Smooth muscle cell (in vitro differentiated cells): ENCODE measurements around the gene FARS2. TPM values are rescaled to one million over a fixed set of nuclear protein-coding genes. Genes with fewer than 3 reads are reported as not detected.

Experiments
- DNase-seq: peaks from one replicate; lab custom pipeline; 2025; ENCODE audit not compliant: unreplicated experiment; lab: John Stamatoyannopoulos, UW
- H2AFZ ChIP-seq: fragments of 200-600 bp; sonication (generic); 2 replicates; pipeline ENCODE4 v1.6.0; 2016; ENCODE audit warnings: antibody characterized with exemption, low read depth, mild to moderate bottlenecking
- H3F3A ChIP-seq: fragments of 200-600 bp; sonication (generic); 2 replicates; pipeline ENCODE4 v1.6.0; 2017; ENCODE audit warnings: antibody characterized with exemption, low read depth
- H3K27ac ChIP-seq: fragments of 200-600 bp; sonication (generic); 2 replicates; pipeline ENCODE4 v1.5.1; 2016; ENCODE audit warnings: low read depth, mild to moderate bottlenecking
- H3K27me3 ChIP-seq: fragments of 200-600 bp; sonication (generic); 2 replicates; pipeline ENCODE4 v1.6.1; 2016; ENCODE audit warnings: low read depth, mild to moderate bottlenecking
- H3K36me3 ChIP-seq: fragments of 200-600 bp; sonication (generic); 2 replicates; pipeline ENCODE4 v1.5.1; 2016; ENCODE audit warnings: low read depth
- H3K4me1 ChIP-seq: fragments of 200-600 bp; sonication (generic); 2 replicates; pipeline ENCODE4 v1.5.1; 2016; ENCODE audit warnings: low read depth
- H3K4me2 ChIP-seq: fragments of 200-600 bp; sonication (generic); 2 replicates; pipeline ENCODE4 v1.6.0; 2016; ENCODE audit warnings: mild to moderate bottlenecking
- H3K4me3 ChIP-seq: fragments of 200-600 bp; sonication (generic); 2 replicates; pipeline ENCODE4 v1.5.1; 2016; ENCODE audit warnings: mild to moderate bottlenecking
- H3K79me2 ChIP-seq: fragments of 200-600 bp; sonication (generic); 2 replicates; pipeline ENCODE4 v1.6.0; 2016; ENCODE audit warnings: low read depth, mild to moderate bottlenecking
- H3K9ac ChIP-seq: fragments of 200-600 bp; sonication (generic); 2 replicates; pipeline ENCODE4 v1.6.0; 2016; ENCODE audit warnings: low read depth
- H3K9me3 ChIP-seq: fragments of 200-600 bp; sonication (generic); replicated peaks from 2 replicates; pipeline ENCODE4 v1.5.1; 2016; ENCODE audit warnings: low read depth
- H4K20me1 ChIP-seq: fragments of 200-600 bp; sonication (generic); 2 replicates; pipeline ENCODE4 v1.6.0; 2016; ENCODE audit warnings: low read depth
- CTCF ChIP-seq: fragments of 200-600 bp; sonication (generic); IDR thresholded peaks from 2 replicates; pipeline ENCODE4 v1.5.1; 2017; ENCODE audit warnings: borderline replicate concordance, mild to moderate bottlenecking, antibody characterized with exemption; ENCODE audit not compliant: insufficient read depth, poor library complexity, severe bottlenecking
- WGBS: methylation state at CpG from one replicate; pipeline ENCODE4 v1.1.7; 2016; ENCODE audit warnings: low lambda C conversion rate; 5-methylcytosine and 5-hydroxymethylcytosine counted together
- polyA plus RNA-seq: library from polyadenylated mRNA; unstranded; fragments of >200 nt; fragmentation: Nextera tagmentation; extraction: Ambion mirVana; gene quantifications from 2 replicates; pipeline ENCODE4 v1.2.1, GENCODE V29; 2016
- total RNA-seq: library from RNA; depleted of rRNA; stranded (reverse); fragments of >200 nt; gene quantifications from 2 replicates; pipeline ENCODE4 v1.2.3, GENCODE V29; 2014

Gene FARS2
- total and polyA plus RNA-seq, 2 experiments from 2014 or later, result 9.6 to 13.2 TPM

GRCh38 chr6:5590187-5590586 is 328.9 kb downstream of the FARS2 start:
- H3K36me3 ChIP-seq, result no peaks in the 10 kb centered on the region
- H4K20me1 ChIP-seq, result no peaks in the 10 kb centered on the region
- no peak overlapping the region for H3K4me2 ChIP-seq
- H3K79me2 ChIP-seq, result no peaks in the 10 kb centered on the region
- no peaks in the 10 kb centered on the region for H3K4me1 ChIP-seq
- H3K9me3 ChIP-seq, result no peaks in the 10 kb centered on the region
- no peak overlapping the region for H3K9ac ChIP-seq
- H3K4me3 ChIP-seq, result no peak overlapping the region
- WGBS, result 93% methylated on average over 5 of the region's 5 CpGs
- DNase-seq, result no peak
- no peak overlapping the region for H3K27ac ChIP-seq
- no peak overlapping the region for H2AFZ ChIP-seq
- no peak for TF ChIP-seq CTCF
- no peaks in the 10 kb centered on the region for H3K27me3 ChIP-seq
- no peaks in the 10 kb centered on the region for H3F3A ChIP-seq

- no peak for TF ChIP-seq CTCF
- H4K20me1 ChIP-seq, result no peaks in the 10 kb centered on the region
- no peaks in the 10 kb centered on the region for H3K27me3 ChIP-seq
- WGBS, result 92% methylated on average over 17 of the region's 17 CpGs
- H3K4me3 ChIP-seq, result no peak overlapping the region
- no peaks in the 10 kb centered on the region for H3K36me3 ChIP-seq
- H3K9me3 ChIP-seq, result no peaks in the 10 kb centered on the region
- H3K79me2 ChIP-seq, result no peaks in the 10 kb centered on the region
- no peak overlapping the region for H3K9ac ChIP-seq
- H3K27ac ChIP-seq, result no peak overlapping the region
- no peaks in the 10 kb centered on the region for H3K4me1 ChIP-seq
- H2AFZ ChIP-seq, result no peak overlapping the region
- no peak for DNase-seq
- no peaks in the 10 kb centered on the region for H3F3A ChIP-seq
- H3K4me2 ChIP-seq, result no peak overlapping the region
These were observed 331.7 kb downstream of the FARS2 start for GRCh38 chr6:5592886-5593519.

- H3K36me3 ChIP-seq, result no peaks in the 10 kb centered on the region
- H3K4me3 ChIP-seq, result no peak overlapping the region
- no peaks in the 10 kb centered on the region for H3K4me1 ChIP-seq
- no peak for DNase-seq
- H3K4me2 ChIP-seq, result no peak overlapping the region
- TF ChIP-seq CTCF, result no peak
- WGBS, result 95% methylated on average over 7 of the region's 7 CpGs
- no peaks in the 10 kb centered on the region for H4K20me1 ChIP-seq
- no peaks in the 10 kb centered on the region for H3K9me3 ChIP-seq
- H3F3A ChIP-seq, result no peaks in the 10 kb centered on the region
- H3K9ac ChIP-seq, result no peak overlapping the region
- H3K27ac ChIP-seq, result no peak overlapping the region
- H3K79me2 ChIP-seq, result no peaks in the 10 kb centered on the region
- no peaks in the 10 kb centered on the region for H3K27me3 ChIP-seq
- H2AFZ ChIP-seq, result no peak overlapping the region
These were observed 333.9 kb downstream of the FARS2 start for GRCh38 chr6:5595184-5595583.

- no peaks in the 10 kb centered on the region for H3K36me3 ChIP-seq
- 97% methylated on average over 7 of the region's 7 CpGs for WGBS
- TF ChIP-seq CTCF, result no peak
- H3F3A ChIP-seq, result no peaks in the 10 kb centered on the region
- no peak for DNase-seq
- no peak overlapping the region for H3K9ac ChIP-seq
- no peaks in the 10 kb centered on the region for H3K4me1 ChIP-seq
- no peaks in the 10 kb centered on the region for H3K79me2 ChIP-seq
- no peaks in the 10 kb centered on the region for H4K20me1 ChIP-seq
- H3K4me2 ChIP-seq, result no peak overlapping the region
- H3K27ac ChIP-seq, result no peak overlapping the region
- no peaks in the 10 kb centered on the region for H3K27me3 ChIP-seq
- H2AFZ ChIP-seq, result no peak overlapping the region
- H3K4me3 ChIP-seq, result no peak overlapping the region
- H3K9me3 ChIP-seq, result no peaks in the 10 kb centered on the region
These were observed 336.1 kb downstream of the FARS2 start for GRCh38 chr6:5597413-5597812.
